Thyroid gland (tissue), 4 donors: ENCODE measurements around the gene CBFA2T3. TPM values are rescaled to one million over a fixed set of nuclear protein-coding genes. Genes with fewer than 3 reads are reported as not detected.
A peak's percentile ranks its signal among the peaks of the same experiment; 100 is the strongest.

Experiments used
- DNase-seq, 2 donors: peaks; one replicate each; pipeline ENCODE4 v3.0.0-alpha.2; 2019
- H3K27ac ChIP-seq, 3 donors: fragments of 200-600 bp; sonication (generic); 1 replicate in 2 of 3; 2 replicates in 1 of 3; pipeline ENCODE4 v1.5.1; 2016 to 2019; ENCODE audit warnings: mild to moderate bottlenecking in 1 of 3, moderate library complexity in 1 of 3
- H3K27me3 ChIP-seq: fragments of 200-600 bp; sonication (generic); one replicate; pipeline ENCODE4 v1.5.1; 2019
- H3K36me3 ChIP-seq, 2 donors: fragments of 200-600 bp; sonication (generic); one replicate each; pipeline ENCODE4 v1.5.1; 2016 to 2019
- H3K4me1 ChIP-seq, 2 donors: fragments of 200-600 bp; sonication (generic); one replicate each; pipeline ENCODE4 v1.5.1; 2017 to 2019
- H3K4me3 ChIP-seq, 3 donors: fragments of 200-600 bp; sonication (generic); replicated peaks in 1 of 3; 1 replicate in 2 of 3; 2 replicates in 1 of 3; pipeline ENCODE4 v1.5.1; 2016; ENCODE audit warnings: mild to moderate bottlenecking in 1 of 3
- H3K9me3 ChIP-seq: fragments of 200-600 bp; sonication (generic); one replicate; pipeline ENCODE4 v1.5.1; 2017
- POLR2A ChIP-seq, 2 donors: fragments of 450-650 bp; IDR thresholded peaks; one replicate each; pipeline ENCODE4 v1.6.1; 2017; ENCODE audit warnings: antibody characterized with exemption in 2 of 2, mild to moderate bottlenecking in 2 of 2, moderate library complexity in 1 of 2
- WGBS, 2 donors: methylation state at CpG; one replicate each; pipeline ENCODE4 v1.1.5; 2017; 5-methylcytosine and 5-hydroxymethylcytosine counted together
- intact Hi-C: fragments of 100-400 bp; cut with DNase I; formaldehyde crosslinking; loops from one replicate; pipeline ENCODE4 v1.15.1; 2023
- total RNA-seq, 4 donors: library from RNA; depleted of rRNA; stranded (reverse); fragments of >200 nt; gene quantifications; one replicate each; pipeline ENCODE4 v1.2.3, GENCODE V29; 2016
- TF ChIP-seq, protein P1 (sequence below), 6 experiments: fragments of 200-600 bp in 3 of 6; fragments of 450-650 bp in 3 of 6; sonication (generic) in 3 of 6; IDR thresholded peaks; one replicate each; pipeline ENCODE4 v1.5.1; 2016 to 2019; ENCODE audit warnings: antibody characterized with exemption in 6 of 6, mild to moderate bottlenecking in 2 of 6, inconsistent platforms in 1 of 6, moderate library complexity in 1 of 6

The CBFA2T3 gene
- total RNA-seq, 4 donors from 2014 or later, result 1.3 to 3.8 (median 2.6) TPM

DNA sequence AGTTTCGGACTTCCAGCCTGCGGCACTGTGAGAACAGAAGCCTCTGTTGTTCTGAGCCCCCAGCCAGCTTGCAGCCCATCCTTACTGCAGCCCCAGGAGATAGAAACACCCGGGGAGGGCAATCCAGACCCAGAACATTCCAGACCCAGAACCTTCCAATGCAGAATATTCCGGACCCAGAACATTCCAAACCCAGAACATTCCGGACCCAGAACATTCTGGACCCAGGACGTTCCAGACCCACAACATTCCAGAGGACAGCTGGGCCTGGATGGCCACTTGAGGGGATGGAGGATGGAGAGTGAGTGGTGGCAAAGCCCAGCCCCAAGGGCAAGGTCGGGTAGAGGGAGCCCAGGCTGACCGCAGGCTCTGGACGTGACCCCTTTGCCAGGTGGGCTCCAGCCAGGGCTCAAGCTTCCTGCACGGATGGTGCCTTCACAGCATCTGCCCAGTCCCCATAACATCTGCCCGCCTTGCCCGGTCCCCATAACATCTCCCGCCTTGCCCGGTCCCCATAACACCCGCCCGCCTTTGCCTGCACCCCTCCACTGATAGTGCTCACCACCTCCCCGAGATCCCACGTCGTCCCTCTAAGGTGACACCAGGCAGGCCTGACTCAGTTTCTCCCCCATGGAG is 3.5 kb downstream of the CBFA2T3 start:
- Histone ChIP-seq H3K9me3 (no peaks in the 10 kb centered on the region), H3K27me3 (no peaks in the 10 kb centered on the region), H3K36me3 (no peaks in the 10 kb centered on the region), H3K27ac (no peak overlapping the region), H3K4me1 (no peaks in the 10 kb centered on the region), H3K4me3 (no peak overlapping the region)
- DNase-seq, result no peak
- intact Hi-C loops, result no loop called here
- TF ChIP-seq POLR2A (IDR thresholded peaks at IDR 0.05), result no peak
- TF ChIP-seq, protein P1, sequence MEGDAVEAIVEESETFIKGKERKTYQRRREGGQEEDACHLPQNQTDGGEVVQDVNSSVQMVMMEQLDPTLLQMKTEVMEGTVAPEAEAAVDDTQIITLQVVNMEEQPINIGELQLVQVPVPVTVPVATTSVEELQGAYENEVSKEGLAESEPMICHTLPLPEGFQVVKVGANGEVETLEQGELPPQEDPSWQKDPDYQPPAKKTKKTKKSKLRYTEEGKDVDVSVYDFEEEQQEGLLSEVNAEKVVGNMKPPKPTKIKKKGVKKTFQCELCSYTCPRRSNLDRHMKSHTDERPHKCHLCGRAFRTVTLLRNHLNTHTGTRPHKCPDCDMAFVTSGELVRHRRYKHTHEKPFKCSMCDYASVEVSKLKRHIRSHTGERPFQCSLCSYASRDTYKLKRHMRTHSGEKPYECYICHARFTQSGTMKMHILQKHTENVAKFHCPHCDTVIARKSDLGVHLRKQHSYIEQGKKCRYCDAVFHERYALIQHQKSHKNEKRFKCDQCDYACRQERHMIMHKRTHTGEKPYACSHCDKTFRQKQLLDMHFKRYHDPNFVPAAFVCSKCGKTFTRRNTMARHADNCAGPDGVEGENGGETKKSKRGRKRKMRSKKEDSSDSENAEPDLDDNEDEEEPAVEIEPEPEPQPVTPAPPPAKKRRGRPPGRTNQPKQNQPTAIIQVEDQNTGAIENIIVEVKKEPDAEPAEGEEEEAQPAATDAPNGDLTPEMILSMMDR (IDR thresholded peaks at IDR 0.05), result no peak
- 81 to 83% methylated on average over 18 to 19 of the region's 19 CpGs for WGBS, 2 donors

DNA sequence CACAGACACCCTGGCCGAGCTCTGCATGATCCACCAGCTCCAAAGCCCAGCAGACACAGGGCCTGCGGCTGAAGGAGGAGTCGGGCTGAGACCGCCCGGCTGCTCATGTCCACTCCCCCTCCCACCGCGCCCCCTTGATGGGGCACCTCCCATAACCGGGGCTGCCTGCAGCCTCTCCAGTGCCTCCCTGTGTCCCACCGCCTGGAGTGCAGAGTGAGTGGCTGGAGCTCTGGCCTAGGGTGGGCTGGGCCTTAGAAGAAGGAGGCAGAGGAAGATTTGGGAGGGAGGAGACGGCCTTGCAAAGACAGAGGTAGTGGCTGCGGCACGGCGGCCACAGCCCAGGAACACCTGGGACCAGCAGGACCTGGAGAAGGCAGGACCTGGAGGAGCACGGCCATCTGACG is 4.0 kb downstream of the CBFA2T3 start:
- TF ChIP-seq, protein P1 (IDR thresholded peaks at IDR 0.05), result no peak
- TF ChIP-seq POLR2A (IDR thresholded peaks at IDR 0.05), result no peak
- intact Hi-C loops, result no loop called here
- H3K9me3 ChIP-seq, result no peaks in the 10 kb centered on the region
- no peaks in the 10 kb centered on the region for H3K36me3 ChIP-seq
- 31 to 57% methylated on average over 8 to 11 of the region's 15 CpGs for WGBS, 2 donors
- H3K4me1 ChIP-seq, result no peaks in the 10 kb centered on the region
- H3K27ac ChIP-seq, result no peak overlapping the region
- no peak overlapping the region for H3K4me3 ChIP-seq
- DNase-seq, result no peak
- no peaks in the 10 kb centered on the region for H3K27me3 ChIP-seq

DNA sequence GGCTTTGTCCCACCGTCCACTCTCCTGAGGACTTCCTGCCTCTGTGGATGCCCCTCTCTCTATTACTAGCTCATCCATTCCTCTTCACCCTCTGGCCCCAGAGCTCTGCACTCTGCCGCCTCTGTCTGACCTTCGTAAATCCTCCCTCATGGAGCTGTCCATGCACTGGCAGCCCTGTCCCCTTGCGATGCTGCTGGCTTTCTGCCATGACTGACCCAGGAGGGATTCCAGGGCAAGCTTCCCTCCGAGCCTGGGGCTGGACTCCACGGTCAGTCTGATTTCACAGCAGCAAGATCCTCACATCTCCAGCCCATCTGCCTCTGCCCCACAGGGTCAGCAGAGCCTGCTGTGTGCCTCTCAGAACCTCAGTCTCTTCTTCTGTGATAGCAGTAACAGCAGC is 4.7 kb downstream of the CBFA2T3 start:
- TF ChIP-seq, protein P1 (IDR thresholded peaks at IDR 0.05), result no peak
- TF ChIP-seq POLR2A (IDR thresholded peaks at IDR 0.05), result no peak
- DNase-seq, result no peak
- Histone ChIP-seq H3K4me3 (no peak overlapping the region), H3K9me3 (no peaks in the 10 kb centered on the region), H3K4me1 (no peaks in the 10 kb centered on the region), H3K27me3 (no peaks in the 10 kb centered on the region), H3K27ac (no peak overlapping the region), H3K36me3 (no peaks in the 10 kb centered on the region)
- WGBS, 2 donors, result 33 to 40% methylated on average over 6 of the region's 6 CpGs
- intact Hi-C loops, result no loop called here

DNA sequence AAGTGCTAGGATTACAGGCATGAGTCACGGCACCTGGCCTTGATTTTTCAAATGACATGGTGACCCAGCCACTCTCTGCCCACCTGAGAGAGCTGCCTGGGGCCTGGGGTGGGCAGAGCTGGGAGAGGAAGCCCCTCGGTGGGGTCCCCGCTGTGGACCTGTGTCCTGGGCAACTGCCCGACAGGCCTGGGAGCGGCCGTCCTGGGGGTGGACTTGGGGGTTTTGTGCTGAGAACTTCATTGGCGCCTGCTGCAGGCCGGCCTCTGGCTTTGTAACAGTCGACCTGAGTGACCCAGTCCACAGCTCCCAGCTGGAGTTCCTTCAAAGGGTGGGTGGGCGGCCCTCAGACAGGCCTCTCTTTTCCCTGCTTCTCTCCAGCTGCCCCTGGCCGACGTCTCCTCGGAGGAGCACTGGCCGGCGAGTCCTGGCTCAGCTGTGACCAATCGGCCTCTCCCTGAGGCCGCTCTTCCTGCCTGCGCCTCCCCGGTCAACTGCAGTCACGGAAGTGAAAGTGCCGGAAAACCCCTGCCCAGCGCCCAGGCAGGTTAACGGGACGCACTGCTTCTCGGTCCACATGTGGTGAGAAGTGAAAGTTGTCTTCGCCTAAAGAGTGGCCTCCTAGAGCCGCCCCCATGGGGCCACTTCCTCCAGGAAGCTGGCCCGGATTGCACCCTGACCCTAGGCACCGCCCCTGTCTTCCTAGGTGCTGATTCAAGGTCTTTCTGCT is 5.5 kb downstream of the CBFA2T3 start:
- Histone ChIP-seq H3K4me3 (no peak overlapping the region), H3K27ac (no peak overlapping the region), H3K9me3 (no peaks in the 10 kb centered on the region), H3K4me1 (no peaks in the 10 kb centered on the region), H3K36me3 (no peaks in the 10 kb centered on the region), H3K27me3 (no peaks in the 10 kb centered on the region)
- intact Hi-C loops, result no loop called here
- peak in 1 of 2 donors; percentile 7 for DNase-seq
- TF ChIP-seq POLR2A (IDR thresholded peaks at IDR 0.05), result no peak
- TF ChIP-seq, protein P1 (IDR thresholded peaks at IDR 0.05), result no peak
- 80 to 83% methylated on average over 25 to 29 of the region's 29 CpGs for WGBS, 2 donors

DNA sequence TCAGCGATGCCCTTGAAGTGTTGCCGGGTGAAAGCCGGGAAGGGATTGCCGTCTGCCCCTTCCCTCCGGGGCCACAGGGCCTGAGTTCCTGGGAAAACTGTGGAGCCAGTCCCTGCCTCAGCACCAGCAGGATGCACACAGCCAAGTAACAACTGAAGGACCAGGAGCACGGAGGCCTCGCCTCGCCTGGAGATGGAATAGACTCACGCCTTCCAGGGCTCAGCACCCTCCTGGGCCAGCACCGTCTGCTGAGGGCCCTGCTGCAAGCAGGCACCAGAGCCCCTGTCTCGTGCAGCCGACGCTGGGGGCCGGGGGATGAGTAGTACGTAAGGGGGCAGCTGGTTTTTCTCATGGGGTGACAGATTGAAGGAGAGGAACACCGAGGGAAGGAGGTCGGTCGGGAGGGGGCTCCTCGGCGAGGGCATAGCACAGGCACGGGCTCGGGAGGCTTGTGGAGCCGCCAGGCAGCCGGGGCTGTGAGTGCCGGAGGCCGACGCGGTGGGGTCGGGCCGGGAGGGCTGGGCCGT is 6.4 kb downstream of the CBFA2T3 start:
- intact Hi-C loops, result no loop called here
- TF ChIP-seq POLR2A (IDR thresholded peaks at IDR 0.05), result no peak
- TF ChIP-seq, protein P1 (IDR thresholded peaks at IDR 0.05), result no peak
- WGBS, 2 donors, result 72 to 87% methylated on average over 25 to 26 of the region's 31 CpGs
- H3K9me3 ChIP-seq, result no peaks in the 10 kb centered on the region
- no peaks in the 10 kb centered on the region for H3K36me3 ChIP-seq
- H3K27ac ChIP-seq, result no peak overlapping the region
- no peak overlapping the region for H3K4me3 ChIP-seq
- H3K4me1 ChIP-seq, result no peaks in the 10 kb centered on the region
- DNase-seq, result no peak
- no peaks in the 10 kb centered on the region for H3K27me3 ChIP-seq
